IPS-15b (cell line): ENCODE measurements around the gene FAR1.

Source experiments
- H3K27me3 ChIP-seq: one replicate; pipeline ENCODE4 v1.6.1; 2013; ENCODE audit warnings: low read length; ENCODE audit not compliant: control insufficient read depth, insufficient read depth
- H3K36me3 ChIP-seq: one replicate; pipeline ENCODE4 v1.6.1; 2013; ENCODE audit warnings: low read length; ENCODE audit not compliant: control insufficient read depth, insufficient read depth
- H3K4me1 ChIP-seq: one replicate; pipeline ENCODE4 v1.6.1; 2013; ENCODE audit warnings: mild to moderate bottlenecking, low read length; ENCODE audit not compliant: control insufficient read depth, insufficient read depth
- H3K4me3 ChIP-seq: one replicate; pipeline ENCODE4 v1.5.1; 2013; ENCODE audit warnings: low read depth, low read length
- H3K9ac ChIP-seq: one replicate; pipeline ENCODE4 v1.6.1; 2013; ENCODE audit warnings: low read depth, mild to moderate bottlenecking, low read length
- H3K9me3 ChIP-seq: one replicate; pipeline ENCODE4 v1.6.1; 2013; ENCODE audit warnings: mild to moderate bottlenecking, low read length; ENCODE audit not compliant: control insufficient read depth, insufficient read depth

FAR1 gene

GRCh38 chr11:13674799-13675509, 6.5 kb downstream of the FAR1 start:
- Histone ChIP-seq H3K9me3 (no peaks in the 10 kb centered on the region), H3K36me3 (no peaks in the 10 kb centered on the region), H3K27me3 (no peaks in the 10 kb centered on the region), H3K9ac (no peak overlapping the region), H3K4me1 (peaks cover 9% of the 10 kb centered on the region), H3K4me3 (no peak overlapping the region)

GRCh38 chr11:13676576-13676975, 8.1 kb downstream of the FAR1 start:
- Histone ChIP-seq H3K9ac (no peak overlapping the region), H3K4me3 (no peak overlapping the region), H3K4me1 (peaks cover 11% of the 10 kb centered on the region), H3K9me3 (no peaks in the 10 kb centered on the region), H3K36me3 (no peaks in the 10 kb centered on the region), H3K27me3 (no peaks in the 10 kb centered on the region)

DNA sequence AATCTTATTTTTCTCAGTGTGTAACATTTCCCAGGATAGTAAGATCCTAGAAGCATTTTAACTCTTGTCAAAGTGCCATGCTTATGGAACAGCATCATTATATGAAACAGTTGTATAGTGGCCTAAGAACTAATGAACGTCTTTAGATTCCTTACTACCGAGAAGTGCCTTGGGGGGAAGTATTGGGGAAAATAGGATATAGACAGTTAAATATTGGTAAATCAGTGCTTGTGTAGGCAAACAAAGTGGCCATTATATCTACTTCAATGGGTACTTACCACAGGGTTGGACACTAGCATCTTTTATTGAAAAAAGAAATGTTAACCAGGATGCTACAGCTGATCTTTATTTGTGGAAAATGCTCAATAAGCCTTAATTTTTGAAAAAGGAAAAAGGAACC, 11.3 kb downstream of the FAR1 start:
- Histone ChIP-seq H3K27me3 (no peaks in the 10 kb centered on the region), H3K36me3 (no peaks in the 10 kb centered on the region), H3K4me1 (peaks cover 3% of the 10 kb centered on the region), H3K9ac (peak overlapping the region; percentile 17), H3K9me3 (no peaks in the 10 kb centered on the region), H3K4me3 (no peak overlapping the region)

- H3K9me3 ChIP-seq, result no peaks in the 10 kb centered on the region
- H3K4me1 ChIP-seq, result peaks cover 8% of the 10 kb centered on the region
- H3K36me3 ChIP-seq, result no peaks in the 10 kb centered on the region
- H3K4me3 ChIP-seq, result no peak overlapping the region
- H3K9ac ChIP-seq, result no peak overlapping the region
- no peaks in the 10 kb centered on the region for H3K27me3 ChIP-seq
Measured at GRCh38 chr11:13680501-13681264, 12.2 kb downstream of the FAR1 start.

- Histone ChIP-seq H3K9me3 (no peaks in the 10 kb centered on the region), H3K36me3 (no peaks in the 10 kb centered on the region), H3K27me3 (no peaks in the 10 kb centered on the region), H3K9ac (no peak overlapping the region), H3K4me1 (peaks cover 11% of the 10 kb centered on the region), H3K4me3 (no peak overlapping the region)
Measured at GRCh38 chr11:13681446-13681845, 13.0 kb downstream of the FAR1 start.

- Histone ChIP-seq H3K4me3 (no peak overlapping the region), H3K4me1 (peaks cover 11% of the 10 kb centered on the region)
Measured at GRCh38 chr11:13682212-13682611, 13.7 kb downstream of the FAR1 start.

DNA sequence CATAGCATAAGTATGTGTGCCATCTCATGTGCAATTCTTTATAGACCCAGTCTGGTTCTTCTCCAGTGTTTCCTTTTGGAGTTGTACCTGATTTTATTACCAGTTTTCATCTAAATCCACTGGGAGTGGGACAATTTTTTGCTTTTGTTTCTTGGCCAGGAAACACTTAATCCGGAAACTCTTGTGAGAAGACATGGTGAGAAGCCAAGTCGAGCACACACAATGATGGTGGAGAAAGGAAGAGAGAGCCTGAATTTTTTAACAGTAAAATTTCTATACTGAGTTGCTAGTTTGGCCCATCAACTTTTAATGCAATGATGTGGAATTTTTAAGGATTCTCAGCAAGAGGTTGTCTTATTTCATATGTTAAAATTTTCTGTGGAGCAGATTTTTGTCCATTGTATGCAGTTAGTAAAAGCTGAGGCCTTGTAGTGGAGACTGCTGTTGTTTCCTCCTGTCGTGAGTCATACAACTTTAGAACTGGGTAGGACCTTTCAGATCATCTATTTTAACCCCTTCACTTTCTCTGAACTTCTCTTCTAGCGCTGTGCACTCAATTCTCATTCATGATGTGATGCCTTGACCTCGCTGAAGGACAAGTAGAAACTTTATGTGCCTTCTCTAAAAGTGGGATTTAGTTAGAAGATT, 17.1 kb downstream of the FAR1 start:
- Histone ChIP-seq H3K9me3 (no peaks in the 10 kb centered on the region), H3K9ac (no peak overlapping the region), H3K4me1 (peaks cover 8% of the 10 kb centered on the region), H3K4me3 (no peak overlapping the region), H3K36me3 (no peaks in the 10 kb centered on the region), H3K27me3 (no peaks in the 10 kb centered on the region)

More at GRCh38 chr11:13682212-13682611, 13.7 kb downstream of the FAR1 start:
- Histone ChIP-seq H3K9ac (no peak overlapping the region), H3K27me3 (no peaks in the 10 kb centered on the region), H3K36me3 (no peaks in the 10 kb centered on the region), H3K9me3 (no peaks in the 10 kb centered on the region)

DNA sequence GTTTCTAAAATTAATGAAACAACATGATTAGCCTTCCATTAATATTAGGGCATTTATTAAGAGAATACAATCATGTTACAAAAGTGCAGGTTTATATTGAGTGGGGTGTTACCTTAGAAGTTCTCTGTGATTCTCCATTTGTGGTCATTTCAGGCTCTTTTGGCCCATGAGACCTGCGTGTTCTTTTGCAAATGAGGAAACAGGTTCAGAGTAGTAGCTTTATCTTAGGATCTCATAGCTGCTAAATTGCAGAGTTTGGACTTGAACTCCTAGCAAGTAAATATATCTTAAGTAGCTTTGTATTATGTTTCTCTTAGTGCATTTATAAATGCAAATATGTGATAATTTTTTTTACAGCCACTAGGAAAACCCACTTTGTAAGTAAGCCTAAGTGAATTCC, 18.3 kb downstream of the FAR1 start:
- no peaks in the 10 kb centered on the region for H3K27me3 ChIP-seq
- H3K4me3 ChIP-seq, result no peak overlapping the region
- no peaks in the 10 kb centered on the region for H3K9me3 ChIP-seq
- no peaks in the 10 kb centered on the region for H3K36me3 ChIP-seq
- H3K9ac ChIP-seq, result no peak overlapping the region
- peaks cover 8% of the 10 kb centered on the region for H3K4me1 ChIP-seq

DNA sequence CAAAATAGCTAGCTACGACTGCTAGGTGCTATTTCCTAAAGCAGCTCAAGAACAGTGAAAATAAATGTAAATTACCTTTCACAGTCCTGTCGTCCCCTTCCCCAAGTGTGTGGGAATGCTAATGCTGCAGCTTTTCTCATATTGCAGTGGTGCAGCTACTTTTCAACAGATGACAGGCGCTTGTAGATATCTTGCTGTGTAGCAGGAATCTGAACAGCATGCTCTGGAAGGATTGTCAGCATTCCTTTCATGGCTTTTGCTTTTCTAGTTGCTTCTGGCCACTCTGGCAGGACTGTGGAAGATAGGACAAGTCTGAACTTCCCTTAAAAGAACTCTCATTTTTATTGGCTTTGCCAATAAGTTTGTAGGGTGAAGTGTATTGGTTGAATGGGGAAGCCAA, 18.8 kb downstream of the FAR1 start:
- Histone ChIP-seq H3K4me1 (peaks cover 8% of the 10 kb centered on the region), H3K9me3 (no peaks in the 10 kb centered on the region), H3K36me3 (no peaks in the 10 kb centered on the region), H3K27me3 (no peaks in the 10 kb centered on the region), H3K4me3 (no peak overlapping the region), H3K9ac (no peak overlapping the region)

DNA sequence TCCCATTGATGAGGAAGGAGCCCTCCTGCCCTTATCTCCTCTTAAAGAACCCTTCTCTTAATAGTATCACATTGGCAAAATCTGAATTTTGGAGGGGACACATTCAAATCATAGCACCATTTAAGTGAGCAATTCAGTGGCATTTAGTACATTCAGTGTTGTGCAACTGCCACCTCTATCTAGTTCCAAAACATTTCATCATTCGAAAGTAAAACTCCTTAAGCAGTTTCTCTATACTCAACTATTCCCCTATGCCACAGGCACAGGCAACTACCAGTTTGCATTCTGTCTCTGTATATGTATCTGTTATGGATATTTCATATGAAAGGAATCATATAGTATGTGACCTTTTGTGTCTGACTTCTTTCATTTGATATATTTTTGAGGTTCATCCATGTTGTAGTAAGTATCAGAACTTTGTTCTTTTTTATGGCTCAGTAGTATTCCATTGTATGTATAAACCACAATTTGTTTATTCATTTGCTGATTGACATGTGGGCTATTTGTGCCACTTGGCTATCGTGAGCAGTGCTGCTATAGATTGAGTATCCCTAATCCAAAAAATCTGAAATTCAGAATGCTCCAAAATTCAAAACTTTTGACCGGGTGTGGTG, 22.9 kb downstream of the FAR1 start:
- Histone ChIP-seq H3K4me3 (no peak overlapping the region), H3K4me1 (no peaks in the 10 kb centered on the region), H3K36me3 (peaks cover 4% of the 10 kb centered on the region), H3K9ac (no peak overlapping the region), H3K27me3 (no peaks in the 10 kb centered on the region), H3K9me3 (no peaks in the 10 kb centered on the region)

- Histone ChIP-seq H3K36me3 (peaks cover 4% of the 10 kb centered on the region), H3K27me3 (no peaks in the 10 kb centered on the region)
Measured at GRCh38 chr11:13692172-13692571, 23.7 kb downstream of the FAR1 start.

More at GRCh38 chr11:13692172-13692571, 23.7 kb downstream of the FAR1 start:
- Histone ChIP-seq H3K9me3 (no peaks in the 10 kb centered on the region), H3K4me1 (no peaks in the 10 kb centered on the region), H3K9ac (no peak overlapping the region), H3K4me3 (no peak overlapping the region)
